SK-N-SH (cell line): ENCODE measurements around the gene FAM149A.

Source experiments
- EP300 ChIP-seq, 2 experiments: IDR thresholded peaks; 2 replicates each; pipeline versions ENCODE4 v1.4.0 to v1.6.1; 2012; ENCODE audit warnings: borderline replicate concordance in 1 of 2, low read depth in 1 of 2, low read length in 1 of 2
- GABPA ChIP-seq: IDR thresholded peaks from 2 replicates; pipeline ENCODE4 v1.4.0; 2012; ENCODE audit warnings: low read depth, mild to moderate bottlenecking
- MXI1 ChIP-seq: IDR thresholded peaks from 2 replicates; pipeline ENCODE4 v1.6.1; 2012; ENCODE audit warnings: mild to moderate bottlenecking, low read depth, low read length, improper control_type of control experiment
- NFIC ChIP-seq: IDR thresholded peaks from 2 replicates; pipeline ENCODE4 v1.4.0; 2012; ENCODE audit warnings: borderline replicate concordance
- POLR2AphosphoS5 ChIP-seq: IDR thresholded peaks from 2 replicates; pipeline ENCODE4 v1.6.1; 2012; ENCODE audit warnings: low read depth, low read length
- RAD21 ChIP-seq: IDR thresholded peaks from 2 replicates; pipeline ENCODE4 v1.6.1; 2012; ENCODE audit warnings: mild to moderate bottlenecking, low read length
- TAF1 ChIP-seq: IDR thresholded peaks from 2 replicates; pipeline ENCODE4 v1.6.1; 2012; ENCODE audit warnings: low read depth, mild to moderate bottlenecking, low read length, moderate library complexity, borderline replicate concordance
- USF1 ChIP-seq: IDR thresholded peaks from 2 replicates; pipeline ENCODE4 v1.4.0; 2012; ENCODE audit warnings: low read depth, borderline replicate concordance
- TF ChIP-seq, protein P1 (sequence below): fragments of 200-600 bp; sonication (generic); IDR thresholded peaks from 2 replicates; pipeline ENCODE4 v1.6.1; 2017; ENCODE audit warnings: antibody characterized with exemption, mild to moderate bottlenecking, moderate library complexity

- TF ChIP-seq EP300 (IDR thresholded peaks at IDR 0.05; ENCODE audit: borderline replicate concordance in 1 of 2, low read depth in 1 of 2, low read length in 1 of 2) (no peak), RAD21 (no peak), GABPA (no peak), NFIC (no peak), USF1 (no peak), POLR2AphosphoS5 (no peak), TAF1 (no peak), MXI1 (no peak)
- TF ChIP-seq, protein P1, sequence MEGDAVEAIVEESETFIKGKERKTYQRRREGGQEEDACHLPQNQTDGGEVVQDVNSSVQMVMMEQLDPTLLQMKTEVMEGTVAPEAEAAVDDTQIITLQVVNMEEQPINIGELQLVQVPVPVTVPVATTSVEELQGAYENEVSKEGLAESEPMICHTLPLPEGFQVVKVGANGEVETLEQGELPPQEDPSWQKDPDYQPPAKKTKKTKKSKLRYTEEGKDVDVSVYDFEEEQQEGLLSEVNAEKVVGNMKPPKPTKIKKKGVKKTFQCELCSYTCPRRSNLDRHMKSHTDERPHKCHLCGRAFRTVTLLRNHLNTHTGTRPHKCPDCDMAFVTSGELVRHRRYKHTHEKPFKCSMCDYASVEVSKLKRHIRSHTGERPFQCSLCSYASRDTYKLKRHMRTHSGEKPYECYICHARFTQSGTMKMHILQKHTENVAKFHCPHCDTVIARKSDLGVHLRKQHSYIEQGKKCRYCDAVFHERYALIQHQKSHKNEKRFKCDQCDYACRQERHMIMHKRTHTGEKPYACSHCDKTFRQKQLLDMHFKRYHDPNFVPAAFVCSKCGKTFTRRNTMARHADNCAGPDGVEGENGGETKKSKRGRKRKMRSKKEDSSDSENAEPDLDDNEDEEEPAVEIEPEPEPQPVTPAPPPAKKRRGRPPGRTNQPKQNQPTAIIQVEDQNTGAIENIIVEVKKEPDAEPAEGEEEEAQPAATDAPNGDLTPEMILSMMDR: no peak
These were observed 12.2 kb upstream of the FAM149A start for GRCh38 chr4:186092296-186092695.
